Daoy (cell line): ENCODE data around the gene SPRING1. TPM values are rescaled to one million over a fixed set of nuclear protein-coding genes. Genes with fewer than 3 reads are reported as not detected.

Experiments
- total RNA-seq: library from RNA; depleted of rRNA; stranded (reverse); fragments of >200 nt; shearing (Covaris generic); gene quantifications from 2 replicates; pipeline ENCODE4 v1.2.3, GENCODE V29; 2014; rRNA removed

Gene SPRING1
- total RNA-seq, 1 experiment from 2014 or later = 38.9 TPM

Other genes starting within 250 kb of the SPRING1 start
- gene MAP1LC3B2, start 178.7 kb downstream of the SPRING1 start, total RNA-seq = 0.17 TPM in 1 of 2 replicates, not detected in the other
- 4.6 and 11.4 TPM in 2 replicates for gene RNFT2, start 246 bp upstream of the SPRING1 start, total RNA-seq
- 0.29 TPM in 1 of 2 replicates, not detected in the other for gene HRK, start 143.4 kb upstream of the SPRING1 start, total RNA-seq
- 13.2 and 14.6 TPM in 2 replicates for gene FBXW8, start 172.9 kb upstream of the SPRING1 start, total RNA-seq